ENCODE data around the gene SDK1. TPM values are rescaled to one million over a fixed set of nuclear protein-coding genes. Genes with fewer than 3 reads are reported as not detected.
A peak's percentile ranks its signal among the peaks of the same experiment; 100 is the strongest.

Gene SDK1
- total and polyA plus RNA-seq, 4 donors, result 1.9 to 46.3 (median 12.4) TPM

DNA sequence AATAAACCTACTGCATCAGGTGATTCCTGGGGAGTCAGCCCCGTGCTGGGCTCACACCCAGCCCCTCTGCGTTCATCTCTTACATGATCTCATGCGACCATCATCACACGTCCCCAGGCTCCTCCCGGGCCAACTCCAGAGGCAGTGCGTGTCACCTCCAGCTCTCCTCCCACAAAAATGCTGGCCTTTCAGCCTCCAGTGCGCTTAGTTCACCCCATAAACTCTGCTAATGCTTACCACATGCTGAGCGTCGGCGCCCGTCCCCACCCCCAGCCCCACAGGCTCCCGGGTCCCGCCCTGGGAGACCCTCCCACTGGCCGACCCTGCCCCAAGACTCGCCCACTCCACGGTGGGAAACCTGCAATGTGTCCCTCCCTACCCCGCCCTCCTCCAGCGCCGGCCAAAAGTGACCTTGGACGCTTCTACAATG, 816 bp upstream of the SDK1 start:
- ATAC-seq (ENCODE audit: low FRiP score) (peak; percentile 16), DNase-seq (peak in 1 of 2 donors; percentile 75)
- Histone ChIP-seq H3K27me3 (ENCODE audit: control insufficient read depth in 1 of 2, insufficient read depth in 2 of 2, low read length in 1 of 2) (no peaks in the 10 kb centered on the region), H3K4me1 (ENCODE audit: control insufficient read depth in 1 of 2, insufficient read depth in 2 of 2, low read length in 2 of 2) (peaks cover 2 to 4% of the 10 kb centered on the region in 2 donors), H3K27ac (ENCODE audit: low read depth in 1 of 2, low read length in 2 of 2) (no peak overlapping the region), H3K9me3 (ENCODE audit: control insufficient read depth, low read length) (no peaks in the 10 kb centered on the region), H3K4me3 (ENCODE audit: low read length in 2 of 2) (peak overlapping the region; percentile 21 to 25), H3K36me3 (ENCODE audit: control insufficient read depth in 1 of 2, insufficient read depth in 2 of 2, low read length in 1 of 2) (no peaks in the 10 kb centered on the region)
- 1 to 3% methylated on average over 20 of the region's 20 CpGs for WGBS, 2 donors
- intact Hi-C loops (cut with DNase I), result loop anchor here in 1 of 2 donors (2.0 to 5.0 kb wide), 2 partner anchors 411 to 597 kb away; no protein-coding TSS in a partner anchor

DNA sequence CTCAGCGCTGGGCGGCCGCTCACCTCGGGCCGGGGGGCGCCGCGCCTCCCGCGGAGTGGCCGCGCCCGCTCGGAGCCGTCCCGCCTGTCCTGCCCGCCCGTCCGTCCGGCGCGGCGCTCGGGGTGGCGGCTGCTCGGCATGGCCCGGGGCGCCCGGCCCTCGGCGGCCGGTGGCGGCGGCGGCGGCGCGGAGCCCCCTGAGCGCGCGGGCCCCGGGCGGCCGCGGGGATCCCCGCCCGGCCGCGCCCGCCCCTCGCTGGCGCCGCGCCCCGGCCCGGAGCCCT, 338 bp downstream of the SDK1 start:
- H3K27ac ChIP-seq (ENCODE audit: low read depth in 1 of 2, low read length in 2 of 2), result peak overlapping the region; percentile 45 to 92

DNA sequence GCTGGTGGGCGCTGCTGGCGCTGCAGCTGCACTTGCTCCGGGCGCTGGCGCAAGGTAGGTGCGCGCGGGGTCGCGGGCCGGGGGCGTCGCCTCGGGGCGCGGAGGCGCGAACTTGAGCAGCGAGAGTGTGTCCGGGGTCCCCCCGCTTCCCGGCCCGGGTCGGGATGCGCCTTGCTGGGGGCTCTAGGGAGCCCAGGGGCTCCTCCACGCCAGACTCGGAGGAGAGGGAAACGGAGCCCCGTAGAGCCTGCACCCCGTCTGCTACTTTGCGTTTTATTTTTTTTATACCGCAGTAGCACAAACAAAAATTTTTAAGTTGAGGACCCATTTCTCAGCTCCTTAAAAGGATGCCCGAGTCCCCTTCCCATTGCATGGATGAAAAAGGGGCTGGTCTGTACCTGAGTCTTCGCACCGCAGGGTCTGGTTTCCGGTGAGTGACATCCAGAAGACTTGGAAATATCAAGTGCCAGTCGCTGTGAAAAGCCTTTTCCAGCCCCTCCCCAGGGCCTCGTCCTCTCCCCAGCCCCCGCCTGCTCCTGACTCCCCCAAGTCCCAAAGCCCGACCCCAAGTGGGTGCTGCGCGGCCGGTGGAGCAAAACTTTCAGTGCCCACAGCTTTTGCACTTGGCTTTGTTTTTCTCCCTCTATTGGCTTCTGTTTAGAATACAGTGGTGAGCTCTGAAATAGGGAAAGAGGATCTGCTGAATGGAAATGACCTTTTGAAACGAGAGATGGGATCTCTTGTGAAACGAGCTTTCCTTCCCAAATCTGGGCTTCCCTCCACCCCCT, 973 bp downstream of the SDK1 start:
- no peak for ATAC-seq (ENCODE audit: low FRiP score)
- no peaks in the 10 kb centered on the region for H3K9me3 ChIP-seq (ENCODE audit: control insufficient read depth, low read length)
- intact Hi-C loops (cut with DNase I), result loop anchor here in 1 of 2 donors (2.0 to 5.0 kb wide), 2 partner anchors 413 to 595 kb away; no protein-coding TSS in a partner anchor
- H3K27ac ChIP-seq (ENCODE audit: low read depth in 1 of 2, low read length in 2 of 2), result peak overlapping the region; percentile 27 to 92
- H3K27me3 ChIP-seq (ENCODE audit: control insufficient read depth in 1 of 2, insufficient read depth in 2 of 2, low read length in 1 of 2), result no peaks in the 10 kb centered on the region
- peaks cover 4 to 7% of the 10 kb centered on the region in 2 donors for H3K4me1 ChIP-seq (ENCODE audit: control insufficient read depth in 1 of 2, insufficient read depth in 2 of 2, low read length in 2 of 2)
- 0 to 1% methylated on average over 35 to 45 of the region's 45 CpGs for WGBS, 2 donors
- no peak for DNase-seq
- H3K4me3 ChIP-seq (ENCODE audit: low read length in 2 of 2), result peak overlapping the region; percentile 97 to 99
- no peaks in the 10 kb centered on the region for H3K36me3 ChIP-seq (ENCODE audit: control insufficient read depth in 1 of 2, insufficient read depth in 2 of 2, low read length in 1 of 2)

More for the DNA sequence above, 338 bp downstream of the SDK1 start:
- no peaks in the 10 kb centered on the region for H3K27me3 ChIP-seq (ENCODE audit: control insufficient read depth in 1 of 2, insufficient read depth in 2 of 2, low read length in 1 of 2)
- peak overlapping the region; percentile 97 to 99 for H3K4me3 ChIP-seq (ENCODE audit: low read length in 2 of 2)
- DNase-seq, result no peak
- no peaks in the 10 kb centered on the region for H3K36me3 ChIP-seq (ENCODE audit: control insufficient read depth in 1 of 2, insufficient read depth in 2 of 2, low read length in 1 of 2)
- WGBS, 2 donors, result 0 to 1% methylated on average over 7 to 56 of the region's 56 CpGs
- ATAC-seq (ENCODE audit: low FRiP score), result no peak
- no peaks in the 10 kb centered on the region for H3K9me3 ChIP-seq (ENCODE audit: control insufficient read depth, low read length)
- intact Hi-C loops (cut with DNase I), result loop anchor here in 1 of 2 donors (2.0 to 5.0 kb wide), 2 partner anchors 413 to 596 kb away; no protein-coding TSS in a partner anchor
- peaks cover 4 to 7% of the 10 kb centered on the region in 2 donors for H3K4me1 ChIP-seq (ENCODE audit: control insufficient read depth in 1 of 2, insufficient read depth in 2 of 2, low read length in 2 of 2)

DNA sequence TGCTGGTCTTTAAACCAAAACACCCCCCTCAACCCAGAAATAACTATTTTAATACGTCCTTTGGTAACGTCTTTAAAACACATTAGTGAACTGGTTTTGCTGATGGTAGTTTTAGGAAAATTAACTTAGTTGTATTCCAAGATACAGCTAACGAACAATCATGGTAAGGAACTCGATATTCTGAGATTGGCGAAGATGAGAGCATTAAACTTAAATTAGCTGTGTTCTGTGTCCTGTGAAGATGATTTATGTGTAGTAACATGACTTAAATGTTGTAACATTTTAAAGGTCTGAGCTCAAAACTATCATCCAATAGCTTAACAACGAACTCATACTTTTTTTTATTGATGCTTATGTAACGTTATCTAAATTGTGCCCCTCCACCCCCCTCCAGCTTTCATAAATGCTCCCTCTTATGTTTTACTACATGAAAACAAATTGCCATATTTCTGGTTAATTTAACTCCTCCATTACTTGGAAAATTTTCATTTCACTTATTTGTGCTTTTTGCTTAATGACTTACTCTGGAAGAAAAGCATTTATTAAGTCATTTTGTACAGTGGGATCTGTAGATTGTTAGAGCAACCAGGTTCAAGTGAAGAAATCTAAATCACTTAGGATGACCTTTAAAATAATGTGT, 1.7 kb downstream of the SDK1 start:
- ATAC-seq (ENCODE audit: low FRiP score) (no peak), DNase-seq (no peak)
- Histone ChIP-seq H3K4me1 (ENCODE audit: control insufficient read depth in 1 of 2, insufficient read depth in 2 of 2, low read length in 2 of 2) (peaks cover 6 to 7% of the 10 kb centered on the region in 2 donors), H3K9me3 (ENCODE audit: control insufficient read depth, low read length) (no peaks in the 10 kb centered on the region), H3K27me3 (ENCODE audit: control insufficient read depth in 1 of 2, insufficient read depth in 2 of 2, low read length in 1 of 2) (no peaks in the 10 kb centered on the region), H3K4me3 (ENCODE audit: low read length in 2 of 2) (peak overlapping the region; percentile 97 to 99), H3K36me3 (ENCODE audit: control insufficient read depth in 1 of 2, insufficient read depth in 2 of 2, low read length in 1 of 2) (no peaks in the 10 kb centered on the region), H3K27ac (ENCODE audit: low read depth in 1 of 2, low read length in 2 of 2) (no peak overlapping the region)
- 4 to 5% methylated on average over 7 of the region's 7 CpGs for WGBS, 2 donors
- intact Hi-C loops (cut with DNase I), result loop anchor here in 1 of 2 donors (5.0 kb wide), 1 partner anchor 594 kb away; no protein-coding TSS in a partner anchor

DNA sequence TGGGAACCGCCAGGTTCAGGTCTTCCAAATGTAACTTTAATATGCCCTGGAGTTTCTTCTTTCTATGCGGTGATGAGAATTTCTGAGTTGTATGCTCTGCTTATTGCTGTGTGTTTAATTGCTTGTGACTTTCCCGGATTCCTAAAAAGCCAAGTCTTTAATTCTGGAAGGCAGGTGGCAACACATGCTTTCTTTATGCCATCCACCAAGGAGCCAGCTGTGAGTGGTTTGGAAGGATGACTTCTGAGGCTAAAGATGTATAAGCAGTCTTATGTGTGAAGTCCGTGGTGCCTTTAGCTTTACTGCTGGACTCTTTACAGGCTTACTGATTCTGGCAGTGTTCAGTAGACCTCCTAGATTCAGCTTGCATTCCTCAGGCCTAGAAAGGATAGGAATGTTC, 3.1 kb downstream of the SDK1 start:
- Histone ChIP-seq H3K36me3 (ENCODE audit: control insufficient read depth in 1 of 2, insufficient read depth in 2 of 2, low read length in 1 of 2) (no peaks in the 10 kb centered on the region), H3K9me3 (ENCODE audit: control insufficient read depth, low read length) (no peaks in the 10 kb centered on the region), H3K27me3 (ENCODE audit: control insufficient read depth in 1 of 2, insufficient read depth in 2 of 2, low read length in 1 of 2) (no peaks in the 10 kb centered on the region), H3K4me3 (ENCODE audit: low read length in 2 of 2) (peak overlapping the region; percentile 9 to 14), H3K27ac (ENCODE audit: low read depth in 1 of 2, low read length in 2 of 2) (peak overlapping the region; percentile 59 to 82), H3K4me1 (ENCODE audit: control insufficient read depth in 1 of 2, insufficient read depth in 2 of 2, low read length in 2 of 2) (peaks cover 6 to 7% of the 10 kb centered on the region in 2 donors)
- DNase-seq (no peak), ATAC-seq (ENCODE audit: low FRiP score) (no peak)
- intact Hi-C loops (cut with DNase I), result loop anchor here in 1 of 2 donors (5.0 kb wide), 1 partner anchor 593 kb away; no protein-coding TSS in a partner anchor
- WGBS, 2 donors, result 47 to 48% methylated on average over 4 of the region's 4 CpGs

DNA sequence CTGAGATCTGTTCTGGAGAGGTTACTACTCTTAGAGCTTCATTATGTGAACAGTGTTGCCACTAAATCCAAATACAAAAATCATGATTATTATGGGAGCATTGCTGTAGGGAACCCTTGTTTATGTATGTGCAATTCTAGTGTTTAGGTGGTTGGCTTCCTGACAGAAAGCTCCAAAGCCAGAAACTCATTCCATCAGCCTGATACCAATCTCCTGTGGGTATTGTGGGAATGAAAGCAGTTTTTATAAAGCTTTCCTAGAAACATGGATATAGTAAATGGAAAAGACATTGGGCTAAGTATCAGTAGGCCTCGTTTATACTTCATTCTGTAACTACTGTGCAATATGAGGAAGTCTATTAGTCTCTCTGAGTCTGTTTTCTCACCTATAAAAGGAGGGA, 6.4 kb downstream of the SDK1 start:
- no peaks in the 10 kb centered on the region for H3K27me3 ChIP-seq (ENCODE audit: control insufficient read depth in 1 of 2, insufficient read depth in 2 of 2, low read length in 1 of 2)
- H3K4me3 ChIP-seq (ENCODE audit: low read length in 2 of 2), result no peak overlapping the region
- DNase-seq (no peak), ATAC-seq (ENCODE audit: low FRiP score) (no peak)
- no peaks in the 10 kb centered on the region for H3K36me3 ChIP-seq (ENCODE audit: control insufficient read depth in 1 of 2, insufficient read depth in 2 of 2, low read length in 1 of 2)
- H3K27ac ChIP-seq (ENCODE audit: low read depth in 1 of 2, low read length in 2 of 2), result no peak overlapping the region
- H3K4me1 ChIP-seq (ENCODE audit: control insufficient read depth in 1 of 2, insufficient read depth in 2 of 2, low read length in 2 of 2), result peaks cover 6 to 10% of the 10 kb centered on the region in 2 donors
- WGBS, 2 donors, result 0 to 6% methylated on average over 1 of the region's 1 CpG
- intact Hi-C loops (cut with DNase I), result no loop called here
- H3K9me3 ChIP-seq (ENCODE audit: control insufficient read depth, low read length), result no peaks in the 10 kb centered on the region

DNA sequence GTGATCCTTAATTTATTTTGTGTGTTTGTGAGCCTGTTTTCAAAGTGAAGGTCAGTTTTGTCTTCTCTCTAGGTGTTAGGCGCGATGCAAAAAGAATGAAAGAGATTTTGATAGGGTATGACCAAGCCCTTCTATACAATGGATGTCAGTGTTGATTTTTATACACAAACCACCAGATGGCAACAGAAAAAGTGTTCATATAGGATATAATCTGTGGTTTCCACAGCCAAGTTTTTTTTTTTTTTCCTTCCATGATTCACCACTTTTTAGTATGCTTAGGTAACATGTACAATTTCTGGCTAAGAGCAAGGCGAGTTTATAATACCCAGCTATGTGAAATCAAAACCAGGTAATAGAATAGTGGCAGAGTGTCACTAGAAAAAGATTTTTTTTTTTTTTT, 8.1 kb downstream of the SDK1 start:
- no peaks in the 10 kb centered on the region for H3K9me3 ChIP-seq (ENCODE audit: control insufficient read depth, low read length)
- WGBS, 2 donors, result 96 to 98% methylated on average over 3 of the region's 3 CpGs
- no peaks in the 10 kb centered on the region for H3K36me3 ChIP-seq (ENCODE audit: control insufficient read depth in 1 of 2, insufficient read depth in 2 of 2, low read length in 1 of 2)
- ATAC-seq (ENCODE audit: low FRiP score) (no peak), DNase-seq (no peak)
- intact Hi-C loops (cut with DNase I), result no loop called here
- no peak overlapping the region for H3K4me3 ChIP-seq (ENCODE audit: low read length in 2 of 2)
- no peaks in the 10 kb centered on the region for H3K27me3 ChIP-seq (ENCODE audit: control insufficient read depth in 1 of 2, insufficient read depth in 2 of 2, low read length in 1 of 2)
- peaks cover 5 to 10% of the 10 kb centered on the region in 2 donors for H3K4me1 ChIP-seq (ENCODE audit: control insufficient read depth in 1 of 2, insufficient read depth in 2 of 2, low read length in 2 of 2)
- H3K27ac ChIP-seq (ENCODE audit: low read depth in 1 of 2, low read length in 2 of 2), result no peak overlapping the region

DNA sequence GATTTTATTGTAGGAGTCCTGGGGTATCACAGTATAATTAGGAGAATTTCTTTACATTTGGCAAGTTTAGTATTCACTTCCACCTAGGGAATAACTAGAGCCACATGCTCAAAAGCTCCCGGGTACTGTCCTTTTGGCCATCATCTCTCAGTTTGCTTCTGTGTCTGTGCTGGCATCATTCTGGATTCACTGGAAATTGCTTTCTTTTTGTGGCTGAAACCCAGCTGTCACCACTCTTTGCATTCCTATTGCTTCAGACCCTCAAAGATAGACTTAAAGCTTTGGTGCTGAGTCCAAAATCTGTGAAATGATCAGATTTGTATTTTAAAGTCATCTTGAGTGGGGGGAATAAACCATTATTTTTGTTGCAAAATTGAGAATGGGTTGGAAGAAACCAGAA, 8.9 kb downstream of the SDK1 start:
- intact Hi-C loops (cut with DNase I), result no loop called here
- 61 to 68% methylated on average over 1 of the region's 1 CpG for WGBS, 2 donors
- ATAC-seq (ENCODE audit: low FRiP score), result no peak

More for the DNA sequence above, 8.9 kb downstream of the SDK1 start:
- H3K4me3 ChIP-seq (ENCODE audit: low read length in 2 of 2), result no peak overlapping the region
- H3K27me3 ChIP-seq (ENCODE audit: control insufficient read depth in 1 of 2, insufficient read depth in 2 of 2, low read length in 1 of 2), result no peaks in the 10 kb centered on the region
- peaks cover 5 to 8% of the 10 kb centered on the region in 2 donors for H3K4me1 ChIP-seq (ENCODE audit: control insufficient read depth in 1 of 2, insufficient read depth in 2 of 2, low read length in 2 of 2)
- H3K36me3 ChIP-seq (ENCODE audit: control insufficient read depth in 1 of 2, insufficient read depth in 2 of 2, low read length in 1 of 2), result no peaks in the 10 kb centered on the region
- no peak overlapping the region for H3K27ac ChIP-seq (ENCODE audit: low read depth in 1 of 2, low read length in 2 of 2)
- no peak for DNase-seq
- H3K9me3 ChIP-seq (ENCODE audit: control insufficient read depth, low read length), result no peaks in the 10 kb centered on the region
